NOMO-1 treated with DMSO at 0.1 percent for 48 hours (cell line): ENCODE data around the gene RAD23B.
"Not testable (repeated sequence)": the region's sequence is repeated elsewhere in the genome, so short reads cannot be mapped to it uniquely, and the experiment has no call there.

Source experiments
- DNase-seq: peaks from one replicate; lab custom pipeline; 2025; ENCODE audit not compliant: unreplicated experiment; lab: John Stamatoyannopoulos, UW

The RAD23B gene

GRCh38 chr9:107292821-107293542 lies 9.9 kb downstream of the RAD23B start:
- peak; percentile 37 for DNase-seq

- DNase-seq: no peak
These were observed 10.5 kb downstream of the RAD23B start for GRCh38 chr9:107293543-107294085.

GRCh38 chr9:107294756-107295155 lies 11.7 kb downstream of the RAD23B start:
- DNase-seq: no peak

DNA sequence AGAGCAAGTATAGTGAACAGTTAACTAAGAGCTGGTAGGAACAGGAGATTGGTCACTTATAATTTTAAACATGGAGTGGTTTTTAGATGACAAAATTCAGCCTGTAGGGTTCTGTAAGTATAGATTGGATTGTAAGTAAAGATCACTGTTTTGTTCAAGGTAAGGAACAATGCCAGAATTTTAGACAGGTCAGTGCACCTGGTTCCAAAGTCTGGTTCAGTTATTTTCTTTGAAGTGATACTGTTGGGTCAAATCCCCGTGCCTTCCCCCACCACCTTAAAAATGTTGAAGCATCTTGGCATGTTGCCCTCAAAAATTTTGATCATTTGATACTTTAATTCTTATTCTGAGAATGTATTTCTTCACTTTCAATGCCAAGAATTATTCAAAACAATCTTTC lies 12.9 kb downstream of the RAD23B start:
- DNase-seq: no peak

- DNase-seq: not testable (repeated sequence)
These were observed 13.5 kb downstream of the RAD23B start for GRCh38 chr9:107296592-107296991.

DNA sequence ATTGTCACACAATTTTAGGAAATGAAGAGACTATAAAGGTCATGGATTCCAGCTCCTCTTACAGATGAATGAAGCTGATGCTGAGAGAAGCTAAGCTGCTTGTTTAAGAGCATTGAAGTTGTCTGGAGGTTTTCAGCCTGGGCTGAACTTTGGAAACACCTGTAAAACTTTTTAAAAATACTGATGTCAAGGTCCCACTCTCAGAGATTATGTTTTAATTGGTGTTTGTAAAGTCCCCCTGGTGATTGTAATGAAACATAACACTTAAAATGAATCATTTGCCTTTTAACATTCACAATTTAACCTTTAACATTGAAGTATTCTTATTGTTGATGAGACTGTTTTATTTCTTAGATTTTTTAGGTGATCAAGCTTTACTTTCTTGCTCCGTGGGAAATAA lies 16.4 kb downstream of the RAD23B start:
- DNase-seq: no peak

- no peak for DNase-seq
These were observed 23.2 kb downstream of the RAD23B start for GRCh38 chr9:107306308-107306707.

DNA sequence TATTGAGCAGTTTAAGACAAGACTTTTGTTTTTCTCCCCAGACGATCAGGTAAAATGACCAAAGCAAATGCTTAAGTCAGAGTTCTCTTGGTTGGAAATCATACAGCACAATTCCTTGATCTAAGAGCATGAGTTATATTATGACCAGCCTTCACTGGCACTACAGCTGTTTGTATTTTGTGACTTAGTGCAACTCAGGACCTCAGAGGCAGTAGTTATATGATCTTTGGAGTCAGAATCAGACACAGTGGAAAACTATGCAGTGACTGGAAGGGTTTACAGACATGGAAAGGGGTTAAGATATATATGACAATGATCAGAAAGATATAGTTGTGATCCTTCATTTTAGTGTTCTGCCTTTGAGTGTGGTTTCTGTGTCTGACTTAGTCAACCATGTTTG lies 24.3 kb downstream of the RAD23B start:
- DNase-seq: no peak

- DNase-seq: no peak
These were observed 25.4 kb downstream of the RAD23B start for GRCh38 chr9:107308461-107308860.

DNA sequence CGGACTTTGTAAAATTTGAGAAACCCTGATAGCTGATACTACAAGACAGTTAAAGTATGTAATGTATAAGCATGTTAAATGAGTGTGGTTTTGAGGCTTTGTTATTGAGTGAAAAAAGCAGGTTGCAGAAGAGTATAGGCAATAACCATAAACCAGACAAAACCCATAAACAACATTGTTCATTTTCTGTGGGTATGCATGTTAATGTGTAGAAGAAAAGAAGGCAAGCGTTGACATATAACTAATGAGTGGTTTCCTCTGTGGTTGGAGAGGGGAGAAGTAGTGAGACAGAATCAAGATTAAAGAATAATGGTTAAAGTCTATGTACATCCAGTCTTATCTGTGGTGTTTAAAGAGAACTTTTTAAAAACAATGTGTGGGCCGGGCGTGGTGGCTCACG lies 26.2 kb downstream of the RAD23B start:
- DNase-seq: peak; percentile 49

DNA sequence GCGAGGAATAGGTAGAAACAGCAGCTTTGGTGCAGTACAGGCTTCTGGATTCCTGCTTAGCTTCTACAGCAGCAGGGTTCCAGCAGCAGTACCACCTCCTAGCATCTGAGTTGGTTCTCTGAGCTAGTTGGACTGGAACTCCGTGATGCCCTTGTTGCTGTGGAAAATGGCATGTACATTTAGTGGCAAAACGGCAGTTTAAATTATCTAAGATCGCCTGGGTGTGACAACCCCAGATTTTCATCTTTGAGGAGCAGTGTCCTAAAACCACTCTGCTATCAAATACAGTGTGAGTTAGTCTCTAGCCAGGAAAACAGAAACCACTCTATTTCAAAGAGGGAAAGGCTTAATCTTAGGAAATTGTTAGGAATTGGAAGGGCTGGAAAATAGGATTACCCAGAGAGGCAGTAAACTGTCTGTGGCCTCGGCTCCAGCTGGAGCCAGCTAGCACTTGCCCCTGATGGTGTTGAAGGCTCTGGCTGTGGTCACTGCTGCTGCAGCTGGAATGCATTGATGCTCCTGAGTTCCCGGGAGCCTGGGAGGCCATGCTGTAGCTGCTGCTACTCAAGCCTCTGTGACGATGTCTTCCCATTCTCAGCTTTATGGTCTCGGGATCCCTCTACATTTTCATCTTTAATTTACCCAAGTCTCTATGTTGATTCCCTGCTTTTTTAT lies 29.4 kb downstream of the RAD23B start:
- no peak for DNase-seq

DNA sequence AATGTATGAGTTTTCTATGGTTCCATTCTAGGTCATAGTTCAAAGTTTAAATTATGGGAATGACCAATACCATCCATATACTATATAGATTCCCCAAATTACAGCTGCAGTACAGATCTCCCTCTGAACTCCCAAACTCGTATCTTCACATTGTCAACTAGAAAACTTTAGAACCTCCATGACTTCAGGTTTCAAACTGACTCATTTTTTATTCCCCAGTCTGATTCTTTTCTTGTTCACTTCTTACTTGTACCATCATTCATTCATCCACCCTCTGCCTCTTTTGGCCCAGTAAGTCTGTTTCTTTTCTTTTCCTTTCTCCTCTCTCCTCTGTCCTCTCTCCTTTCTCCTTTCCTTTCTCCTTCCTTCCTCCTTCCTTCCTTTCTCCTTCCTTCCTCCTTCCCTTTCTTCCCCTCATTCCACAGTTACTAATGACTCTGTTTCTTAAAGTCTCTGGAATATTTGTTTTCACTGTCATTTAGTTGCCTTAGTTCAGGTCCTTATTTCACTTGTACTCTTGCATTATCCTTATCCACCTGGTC lies 30.5 kb downstream of the RAD23B start:
- DNase-seq: no peak

DNA sequence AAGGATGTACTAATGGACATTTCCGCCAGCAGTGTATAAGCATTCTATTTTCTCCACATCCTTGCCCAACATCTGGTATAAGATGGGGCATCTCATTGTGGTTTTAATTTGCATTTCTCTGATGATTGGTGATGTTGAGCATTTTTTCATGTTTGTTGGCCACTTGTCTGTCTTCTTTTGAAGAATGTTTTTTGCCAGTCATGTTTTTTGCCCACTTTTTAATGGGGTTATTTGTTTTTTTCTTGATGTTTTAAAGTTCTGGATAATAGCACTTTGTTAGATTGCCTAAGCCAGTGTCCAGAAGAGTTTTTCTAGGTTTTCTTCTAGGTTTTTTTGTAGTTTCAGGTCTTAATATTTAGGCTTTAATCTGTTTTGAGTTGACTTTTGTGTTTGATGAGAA lies 31.7 kb downstream of the RAD23B start:
- DNase-seq: no peak

DNA sequence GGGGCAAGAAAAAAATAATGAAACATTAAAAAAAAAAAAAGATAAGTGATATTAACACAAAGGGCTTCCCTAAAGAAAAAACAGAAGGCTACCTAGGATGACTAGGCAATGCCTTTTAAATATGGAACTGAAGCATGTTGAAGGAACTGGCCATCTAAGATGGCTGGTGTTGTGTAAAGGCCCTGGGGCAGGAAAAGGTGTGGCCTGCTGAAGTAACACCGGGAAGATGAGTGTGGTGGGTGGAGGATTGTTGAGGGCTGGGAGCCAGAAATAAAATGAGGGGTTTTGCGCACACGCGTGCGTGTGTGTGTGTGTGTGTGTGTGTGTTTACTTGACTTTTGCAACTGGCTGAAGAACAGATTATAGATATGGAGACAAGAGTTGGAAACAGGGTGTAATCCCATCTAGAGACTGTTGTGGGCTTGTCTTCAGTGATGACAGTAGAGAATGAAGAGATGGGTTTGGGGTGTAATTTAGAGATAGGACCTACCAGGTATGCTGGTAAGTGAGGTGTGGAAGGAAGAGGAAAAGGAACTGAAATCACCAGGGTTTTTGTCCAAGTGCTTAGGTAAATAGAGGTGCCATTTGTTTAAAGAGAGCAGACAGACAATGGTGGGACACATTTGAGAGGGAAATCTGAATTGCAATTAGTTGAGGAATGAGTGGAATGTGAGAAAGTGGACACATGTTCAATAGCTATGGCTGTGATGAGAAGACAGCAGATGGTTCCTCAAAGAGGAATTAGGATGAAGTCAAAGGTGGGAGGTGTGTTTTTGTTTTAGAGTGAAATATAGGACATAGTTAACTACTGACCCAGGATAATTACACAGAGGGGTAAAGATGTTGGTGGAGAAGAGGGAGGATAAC lies 33.9 kb downstream of the RAD23B start:
- DNase-seq: no peak

- no peak for DNase-seq
These were observed 39.6 kb downstream of the RAD23B start for GRCh38 chr9:107322643-107323042.

DNA sequence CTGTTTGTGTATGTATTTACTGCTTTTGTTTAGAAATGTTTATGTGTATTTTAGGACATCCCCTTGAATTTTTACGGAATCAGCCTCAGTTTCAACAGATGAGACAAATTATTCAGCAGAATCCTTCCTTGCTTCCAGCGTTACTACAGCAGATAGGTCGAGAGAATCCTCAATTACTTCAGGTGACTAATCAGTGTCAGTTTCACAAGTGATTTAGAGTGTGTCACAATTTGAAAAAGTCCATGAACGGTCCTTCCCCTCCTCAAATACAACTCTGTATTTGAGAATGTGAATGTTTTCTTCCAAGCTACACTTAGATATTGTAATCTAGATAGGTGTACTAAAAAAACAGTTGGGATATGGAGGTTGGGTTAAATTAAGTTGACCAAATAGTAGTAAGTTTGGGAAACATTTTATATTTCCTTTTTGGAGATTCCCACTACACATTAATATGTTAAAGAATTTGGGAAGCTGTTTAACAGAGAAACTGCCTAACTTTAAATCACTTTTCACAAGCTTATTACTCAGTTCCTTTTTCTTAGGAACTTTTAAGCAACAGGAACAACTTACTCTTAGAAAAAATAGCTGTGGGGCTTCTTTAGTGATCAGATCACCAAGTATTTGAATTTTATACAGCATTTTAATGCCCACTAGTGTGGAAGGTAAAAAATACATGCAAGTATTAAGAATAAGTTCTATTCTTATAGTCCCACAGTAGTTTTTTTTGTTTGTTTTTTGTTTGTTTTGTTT lies 40.9 kb downstream of the RAD23B start:
- DNase-seq: peak; percentile 33

DNA sequence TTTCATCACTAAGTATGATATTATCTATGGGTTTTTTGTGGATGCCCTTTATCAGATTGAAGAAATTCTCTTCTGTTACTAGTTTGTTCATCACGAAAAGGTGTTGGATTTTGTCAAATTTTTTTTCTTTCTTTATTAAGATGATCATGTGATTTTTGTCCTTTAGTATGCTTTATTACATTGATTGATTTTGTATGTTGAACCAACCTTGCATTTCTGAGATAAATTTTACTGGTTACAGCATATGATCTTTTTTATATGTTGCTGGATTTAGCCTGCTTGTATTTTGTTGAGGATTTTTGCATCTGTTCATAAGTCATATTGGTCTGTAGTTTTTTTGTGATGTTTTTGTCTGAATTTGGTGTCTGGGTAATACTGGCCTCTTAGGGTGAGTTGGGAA lies 42.8 kb downstream of the RAD23B start:
- DNase-seq: no peak

DNA sequence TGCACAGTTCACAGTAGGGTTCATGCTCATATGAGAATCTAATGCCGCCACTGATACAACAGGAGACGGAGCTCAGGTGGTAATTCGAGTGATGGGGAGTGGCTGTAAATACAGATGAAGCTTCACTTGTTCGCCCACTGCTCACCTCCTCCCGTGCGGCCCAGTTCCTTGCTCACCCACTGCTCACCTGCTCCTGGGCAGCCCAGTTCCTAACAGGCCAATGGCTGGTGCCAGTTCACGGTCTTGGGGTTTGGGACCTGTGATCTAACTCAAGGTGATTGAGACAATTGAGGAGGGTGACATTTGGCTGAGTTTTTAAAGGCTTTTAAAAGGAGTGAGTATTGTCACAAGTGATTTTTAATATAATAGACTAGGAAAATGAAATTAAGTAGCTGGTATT lies 45.4 kb downstream of the RAD23B start:
- DNase-seq: no peak

DNA sequence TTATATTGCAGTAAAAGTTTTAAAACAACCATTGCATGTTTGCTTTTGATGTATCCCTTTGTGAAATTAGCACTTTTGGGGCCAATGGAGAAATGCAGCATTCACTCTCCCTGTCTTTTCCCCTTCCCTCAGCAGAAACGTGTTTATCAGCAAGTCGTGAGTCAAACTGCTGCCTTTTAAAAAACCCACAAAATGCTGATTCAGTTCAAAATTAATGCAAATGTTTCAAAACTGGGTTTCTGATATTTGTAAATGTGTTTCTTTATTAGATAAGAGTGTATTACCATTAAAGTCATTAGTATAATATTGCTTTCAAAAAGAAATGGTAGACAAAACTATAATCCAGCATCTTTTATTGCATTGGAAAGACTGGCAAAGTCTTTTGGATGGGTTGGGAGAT lies 47.3 kb downstream of the RAD23B start:
- no peak for DNase-seq

- no peak for DNase-seq
These were observed 49.8 kb downstream of the RAD23B start for GRCh38 chr9:107332883-107333282.

- DNase-seq: no peak
These were observed 50.3 kb downstream of the RAD23B start for GRCh38 chr9:107333363-107333762.
